Erythroblast (primary cell): ENCODE data around the gene CAMK2G.

Experiments used
- GATA1 ChIP-seq: IDR thresholded peaks from 2 replicates; pipeline ENCODE4 v1.6.1; 2011; ENCODE audit warnings: low read depth, mild to moderate bottlenecking, control low read depth, low read length, moderate library complexity
- POLR2A ChIP-seq: IDR thresholded peaks from 2 replicates; pipeline ENCODE4 v1.6.1; 2011; ENCODE audit warnings: mild to moderate bottlenecking, low read length

GRCh38 chr10:73768881-73769280, 105.5 kb downstream of the CAMK2G start:
- TF ChIP-seq POLR2A: no peak
- TF ChIP-seq GATA1: no peak
